ENCODE data around the gene RALY.

RALY gene

GRCh38 chr20:34004790-34005457 lies 11.2 kb downstream of the RALY start:
- TF ChIP-seq CTCF (IDR thresholded peaks at IDR 0.05) = no peak
- DNase-seq (ENCODE audit: low spot score) = no peak
- Histone ChIP-seq H3K4me3 (no peak overlapping the region), H3K27ac (no peak overlapping the region)

- no peak for TF ChIP-seq CTCF (IDR thresholded peaks at IDR 0.05)
- no peak for DNase-seq (ENCODE audit: low spot score)
- Histone ChIP-seq H3K27ac (no peak overlapping the region), H3K4me3 (no peak overlapping the region)
Measured at GRCh38 chr20:34006619-34007018, 12.9 kb downstream of the RALY start.

- Histone ChIP-seq H3K4me3 (no peak overlapping the region), H3K27ac (no peak overlapping the region)
- no peak for TF ChIP-seq CTCF (IDR thresholded peaks at IDR 0.05)
- no peak for DNase-seq (ENCODE audit: low spot score)
Measured at GRCh38 chr20:34008477-34008876, 14.8 kb downstream of the RALY start.

- TF ChIP-seq CTCF (IDR thresholded peaks at IDR 0.05) = no peak
- Histone ChIP-seq H3K4me3 (no peak overlapping the region), H3K27ac (no peak overlapping the region)
- DNase-seq (ENCODE audit: low spot score) = no peak
Measured at GRCh38 chr20:34010405-34010931, 16.8 kb downstream of the RALY start.

GRCh38 chr20:34011275-34011674 lies 17.6 kb downstream of the RALY start:
- H3K4me3 ChIP-seq = no peak overlapping the region
- TF ChIP-seq CTCF (IDR thresholded peaks at IDR 0.05) = no peak
- DNase-seq (ENCODE audit: low spot score) = no peak
- H3K27ac ChIP-seq = no peak overlapping the region

- TF ChIP-seq CTCF (IDR thresholded peaks at IDR 0.05) = no peak
- Histone ChIP-seq H3K27ac (no peak overlapping the region), H3K4me3 (no peak overlapping the region)
- DNase-seq (ENCODE audit: low spot score) = no peak
Measured at GRCh38 chr20:34012330-34012729, 18.6 kb downstream of the RALY start.

- no peak for DNase-seq (ENCODE audit: low spot score)
- no peak overlapping the region for H3K4me3 ChIP-seq
- H3K27ac ChIP-seq = no peak overlapping the region
- TF ChIP-seq CTCF (IDR thresholded peaks at IDR 0.05) = no peak
Measured at GRCh38 chr20:34012735-34013134, 19.0 kb downstream of the RALY start.

All from coronary artery (tissue), 2 donors.